ENCODE data around the gene HCFC1R1.
"Not testable (repeated sequence)": the region's sequence is repeated elsewhere in the genome, so short reads cannot be mapped to it uniquely, and the experiment has no call there.

GRCh38 chr16:3053330-3053710, 29.6 kb upstream of the HCFC1R1 start:
- TF ChIP-seq CTCF, POLR2A (IDR thresholded peaks at IDR 0.05): not testable (repeated sequence)
